Measurements from ENCODE around the gene SNCG.

SNCG gene

GRCh38 chr10:86940677-86941076, 17.7 kb upstream of the SNCG start:
- no peak overlapping the region for H3K4me3 ChIP-seq (ENCODE audit: low read depth in 1 of 2, low read length in 1 of 2)
- H3K27ac ChIP-seq: no peak overlapping the region
- H3K4me1 ChIP-seq (ENCODE audit: control insufficient read depth in 1 of 2, insufficient read depth in 1 of 2, low read depth in 1 of 2, low read length in 1 of 2): peaks cover 0 to 3% of the 10 kb centered on the region in 2 experiments
- no peaks in the 10 kb centered on the region for H3K27me3 ChIP-seq
- no peaks in the 10 kb centered on the region for H3K36me3 ChIP-seq
- no peaks in the 10 kb centered on the region for H3K9me3 ChIP-seq
- no peak for TF ChIP-seq CTCF (IDR thresholded peaks at IDR 0.05)

GRCh38 chr10:86941426-86941825, 17.0 kb upstream of the SNCG start:
- no peak for TF ChIP-seq CTCF (IDR thresholded peaks at IDR 0.05)
- no peak overlapping the region for H3K4me3 ChIP-seq (ENCODE audit: low read depth in 1 of 2, low read length in 1 of 2)
- H3K27me3 ChIP-seq: no peaks in the 10 kb centered on the region
- no peaks in the 10 kb centered on the region for H3K9me3 ChIP-seq
- no peaks in the 10 kb centered on the region for H3K36me3 ChIP-seq
- H3K4me1 ChIP-seq (ENCODE audit: control insufficient read depth in 1 of 2, insufficient read depth in 1 of 2, low read depth in 1 of 2, low read length in 1 of 2): peaks cover 0 to 3% of the 10 kb centered on the region in 2 experiments
- no peak overlapping the region for H3K27ac ChIP-seq

GRCh38 chr10:86941991-86942421, 16.4 kb upstream of the SNCG start:
- no peaks in the 10 kb centered on the region for H3K9me3 ChIP-seq
- no peaks in the 10 kb centered on the region for H3K27me3 ChIP-seq
- H3K4me1 ChIP-seq (ENCODE audit: control insufficient read depth in 1 of 2, insufficient read depth in 1 of 2, low read depth in 1 of 2, low read length in 1 of 2): peaks cover 0 to 3% of the 10 kb centered on the region in 2 experiments
- no peaks in the 10 kb centered on the region for H3K36me3 ChIP-seq
- H3K4me3 ChIP-seq (ENCODE audit: low read depth in 1 of 2, low read length in 1 of 2): no peak overlapping the region
- H3K27ac ChIP-seq: no peak overlapping the region
- no peak for TF ChIP-seq CTCF (IDR thresholded peaks at IDR 0.05)

- no peak for TF ChIP-seq CTCF (IDR thresholded peaks at IDR 0.05)
- no peak overlapping the region for H3K4me3 ChIP-seq (ENCODE audit: low read depth in 1 of 2, low read length in 1 of 2)
- H3K9me3 ChIP-seq: no peaks in the 10 kb centered on the region
- H3K4me1 ChIP-seq (ENCODE audit: control insufficient read depth in 1 of 2, insufficient read depth in 1 of 2, low read depth in 1 of 2, low read length in 1 of 2): peaks cover 0 to 3% of the 10 kb centered on the region in 2 experiments
- H3K36me3 ChIP-seq: no peaks in the 10 kb centered on the region
- H3K27ac ChIP-seq: no peak overlapping the region
- peaks cover 2% of the 10 kb centered on the region for H3K27me3 ChIP-seq
These were observed 15.7 kb upstream of the SNCG start for GRCh38 chr10:86942441-86943315.

- Histone ChIP-seq H3K4me1 (ENCODE audit: control insufficient read depth in 1 of 2, insufficient read depth in 1 of 2, low read depth in 1 of 2, low read length in 1 of 2) (peaks cover 0 to 3% of the 10 kb centered on the region in 2 experiments), H3K27me3 (peaks cover 4% of the 10 kb centered on the region), H3K9me3 (no peaks in the 10 kb centered on the region), H3K27ac (no peak overlapping the region), H3K4me3 (ENCODE audit: low read depth in 1 of 2, low read length in 1 of 2) (no peak overlapping the region), H3K36me3 (no peaks in the 10 kb centered on the region)
- no peak for TF ChIP-seq CTCF (IDR thresholded peaks at IDR 0.05)
These were observed 14.9 kb upstream of the SNCG start for GRCh38 chr10:86943316-86944030.
